ENCODE results near the gene CERK.

CERK gene

DNA sequence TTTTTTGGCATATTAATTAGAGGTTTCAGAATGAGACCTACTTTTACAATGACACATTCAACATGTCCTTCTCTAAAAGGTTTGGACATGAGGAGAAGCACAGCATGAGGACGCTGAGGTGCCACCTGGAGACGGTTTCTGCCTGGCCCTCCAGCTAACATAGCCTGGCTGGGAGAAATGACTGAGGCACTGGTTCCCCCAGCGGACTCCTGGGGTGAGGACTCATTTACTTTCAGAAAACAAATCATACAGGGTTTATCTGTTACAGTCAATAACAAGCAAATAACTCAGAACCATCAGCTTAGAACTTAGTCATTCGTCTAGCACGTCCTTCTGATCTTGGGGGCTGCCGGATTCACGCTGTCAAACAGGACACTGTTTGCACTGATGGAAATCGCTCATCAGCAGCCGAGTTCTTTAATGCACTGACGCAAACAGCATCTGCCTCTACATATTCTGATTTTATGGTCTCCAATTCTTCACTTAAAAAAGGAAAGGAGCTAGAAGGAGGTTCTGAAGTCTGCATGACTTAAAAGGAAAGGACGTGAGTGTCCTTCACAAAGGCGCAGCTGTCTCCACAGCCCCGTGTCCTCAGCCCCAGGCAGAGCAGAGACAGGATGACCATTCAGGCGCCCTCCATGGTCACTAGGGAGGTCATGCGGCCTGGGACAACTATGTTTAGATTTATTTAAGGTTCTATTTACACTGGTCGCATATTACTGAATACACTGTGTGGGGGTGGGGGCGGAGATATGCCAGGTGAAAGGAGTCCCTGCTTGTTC, 44.2 kb downstream of the CERK start:
- 86 to 87% methylated on average over 17 of the region's 17 CpGs for WGBS, 2 experiments
- Histone ChIP-seq H3K4me1 (ENCODE audit: control insufficient read depth, insufficient read depth, low read length) (no peaks in the 10 kb centered on the region), H3K36me3 (ENCODE audit: control insufficient read depth, insufficient read depth, low read length) (peaks cover 39% of the 10 kb centered on the region), H3K27ac (ENCODE audit: insufficient read depth, low read depth, low read length, poor library complexity, severe bottlenecking) (no peak overlapping the region), H3K4me3 (ENCODE audit: insufficient read depth, low read depth, low read length) (no peak overlapping the region), H3K27me3 (ENCODE audit: control insufficient read depth, insufficient read depth, low read length, poor library complexity, severe bottlenecking) (no peaks in the 10 kb centered on the region), H3K9me3 (ENCODE audit: control insufficient read depth, low read length) (no peaks in the 10 kb centered on the region)

DNA sequence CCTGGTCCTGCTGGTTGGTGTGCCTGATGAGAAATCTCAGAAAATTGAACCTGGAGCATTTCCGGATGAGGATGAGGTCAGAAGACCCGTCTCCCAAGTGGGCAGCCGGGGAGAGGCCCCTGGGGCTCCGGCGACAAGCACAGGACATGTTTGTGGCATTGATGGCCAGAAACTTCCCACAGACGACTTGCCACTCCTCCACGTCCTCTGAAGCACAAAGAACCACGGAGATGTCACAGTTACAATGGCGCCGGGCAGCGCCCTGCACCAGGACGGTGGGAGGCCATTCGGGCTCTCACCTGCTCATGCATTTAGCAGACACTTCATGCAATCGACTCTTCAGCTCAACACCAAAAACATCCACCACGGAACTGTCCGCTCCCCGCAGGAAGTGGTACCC, 46.5 kb downstream of the CERK start:
- H3K27ac ChIP-seq (ENCODE audit: insufficient read depth, low read depth, low read length, poor library complexity, severe bottlenecking), result no peak overlapping the region
- no peak overlapping the region for H3K4me3 ChIP-seq (ENCODE audit: insufficient read depth, low read depth, low read length)
- 95 to 97% methylated on average over 17 of the region's 17 CpGs for WGBS, 2 experiments
- no peaks in the 10 kb centered on the region for H3K27me3 ChIP-seq (ENCODE audit: control insufficient read depth, insufficient read depth, low read length, poor library complexity, severe bottlenecking)
- H3K4me1 ChIP-seq (ENCODE audit: control insufficient read depth, insufficient read depth, low read length), result no peaks in the 10 kb centered on the region
- no peaks in the 10 kb centered on the region for H3K9me3 ChIP-seq (ENCODE audit: control insufficient read depth, low read length)
- H3K36me3 ChIP-seq (ENCODE audit: control insufficient read depth, insufficient read depth, low read length), result peaks cover 41% of the 10 kb centered on the region

DNA sequence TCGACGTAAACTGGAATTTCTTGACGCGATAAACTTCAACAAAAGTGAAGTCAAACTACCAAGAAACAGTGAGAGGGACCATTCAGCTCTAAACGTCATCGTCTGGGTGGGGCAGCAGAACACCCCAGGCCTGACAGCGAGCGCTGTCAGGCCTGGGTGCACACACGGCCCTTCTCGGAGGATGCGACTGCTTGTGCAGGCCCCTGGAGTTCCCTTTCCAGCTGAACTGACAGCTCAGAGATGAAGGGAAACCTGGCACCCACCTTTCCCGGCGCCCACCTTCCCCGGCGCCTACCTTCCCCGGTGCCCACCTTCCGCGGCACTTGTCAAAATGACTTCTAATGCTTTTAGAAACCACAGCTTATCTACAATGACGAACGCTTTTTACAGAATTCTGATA, 47.9 kb downstream of the CERK start:
- no peaks in the 10 kb centered on the region for H3K27me3 ChIP-seq (ENCODE audit: control insufficient read depth, insufficient read depth, low read length, poor library complexity, severe bottlenecking)
- H3K27ac ChIP-seq (ENCODE audit: insufficient read depth, low read depth, low read length, poor library complexity, severe bottlenecking), result no peak overlapping the region
- no peaks in the 10 kb centered on the region for H3K9me3 ChIP-seq (ENCODE audit: control insufficient read depth, low read length)
- no peaks in the 10 kb centered on the region for H3K4me1 ChIP-seq (ENCODE audit: control insufficient read depth, insufficient read depth, low read length)
- peaks cover 37% of the 10 kb centered on the region for H3K36me3 ChIP-seq (ENCODE audit: control insufficient read depth, insufficient read depth, low read length)
- no peak overlapping the region for H3K4me3 ChIP-seq (ENCODE audit: insufficient read depth, low read depth, low read length)
- 97% methylated on average over 18 to 20 of the region's 20 CpGs for WGBS, 2 experiments

DNA sequence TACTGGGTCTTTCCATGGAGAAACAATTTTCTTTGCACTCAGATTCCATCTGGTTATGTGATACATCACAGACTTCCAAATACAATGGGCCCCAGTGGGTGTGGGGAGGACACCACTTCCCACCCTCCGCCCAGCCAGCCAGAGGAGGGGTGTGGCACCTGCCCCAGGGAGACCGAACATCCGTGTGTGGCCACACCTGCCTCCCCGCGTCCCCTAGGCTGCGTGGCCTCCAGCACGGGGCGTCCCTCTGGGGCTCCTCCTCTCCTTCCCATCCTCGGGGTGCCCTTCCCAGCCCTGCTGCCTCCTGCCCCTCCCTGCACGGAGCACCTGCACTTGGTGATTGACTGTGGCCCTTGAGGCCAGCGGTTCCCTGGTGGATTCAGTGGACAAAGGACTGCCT, 49.1 kb downstream of the CERK start:
- H3K27me3 ChIP-seq (ENCODE audit: control insufficient read depth, insufficient read depth, low read length, poor library complexity, severe bottlenecking), result no peaks in the 10 kb centered on the region
- 95% methylated on average over 11 of the region's 11 CpGs for WGBS, 2 experiments
- no peak overlapping the region for H3K4me3 ChIP-seq (ENCODE audit: insufficient read depth, low read depth, low read length)
- no peaks in the 10 kb centered on the region for H3K9me3 ChIP-seq (ENCODE audit: control insufficient read depth, low read length)
- peaks cover 33% of the 10 kb centered on the region for H3K36me3 ChIP-seq (ENCODE audit: control insufficient read depth, insufficient read depth, low read length)
- H3K4me1 ChIP-seq (ENCODE audit: control insufficient read depth, insufficient read depth, low read length), result no peaks in the 10 kb centered on the region
- H3K27ac ChIP-seq (ENCODE audit: insufficient read depth, low read depth, low read length, poor library complexity, severe bottlenecking), result no peak overlapping the region

DNA sequence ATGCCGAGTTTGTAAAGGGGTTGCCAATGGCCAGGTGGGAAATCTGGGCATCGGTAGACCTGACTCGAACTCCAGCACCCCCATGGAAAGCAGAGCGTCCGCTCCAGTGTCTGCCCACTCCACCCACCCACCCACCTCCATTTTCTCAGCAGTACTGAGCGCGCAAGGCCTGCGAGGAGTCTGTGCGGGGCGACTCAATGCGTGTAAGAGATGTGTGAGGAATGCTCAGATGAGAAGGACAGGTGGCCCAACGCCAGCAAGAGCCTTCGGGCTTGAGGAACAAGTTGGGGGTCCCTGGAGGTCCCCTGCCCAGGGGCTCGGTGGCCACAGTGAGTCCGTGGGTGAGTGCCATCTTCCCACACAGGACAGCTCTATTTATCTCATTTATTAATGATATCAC, 50.6 kb downstream of the CERK start:
- Histone ChIP-seq H3K9me3 (ENCODE audit: control insufficient read depth, low read length) (no peaks in the 10 kb centered on the region), H3K27me3 (ENCODE audit: control insufficient read depth, insufficient read depth, low read length, poor library complexity, severe bottlenecking) (no peaks in the 10 kb centered on the region), H3K4me3 (ENCODE audit: insufficient read depth, low read depth, low read length) (no peak overlapping the region), H3K27ac (ENCODE audit: insufficient read depth, low read depth, low read length, poor library complexity, severe bottlenecking) (no peak overlapping the region), H3K4me1 (ENCODE audit: control insufficient read depth, insufficient read depth, low read length) (no peaks in the 10 kb centered on the region), H3K36me3 (ENCODE audit: control insufficient read depth, insufficient read depth, low read length) (peaks cover 31% of the 10 kb centered on the region)
- WGBS, 2 experiments, result 96 to 97% methylated on average over 15 of the region's 15 CpGs

DNA sequence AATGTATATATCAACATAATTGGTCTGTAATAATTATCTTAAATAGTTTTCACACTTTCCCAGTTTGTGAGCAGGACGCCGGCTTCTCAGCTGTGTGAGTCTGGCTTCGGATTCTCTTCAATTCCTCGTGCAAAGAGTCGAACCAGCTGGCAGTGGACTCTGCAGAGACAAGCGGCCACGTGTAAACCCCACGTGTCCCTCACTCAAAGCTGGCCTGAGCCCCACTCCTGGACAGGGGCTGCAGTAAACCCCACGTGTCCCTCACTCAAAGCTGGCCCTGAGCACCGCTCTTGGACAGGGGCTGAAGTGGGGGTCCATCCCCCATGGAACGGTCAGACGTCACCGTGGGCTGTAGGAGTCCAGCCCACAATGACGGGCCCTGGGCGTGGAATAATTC, 51.0 kb downstream of the CERK start:
- no peak overlapping the region for H3K27ac ChIP-seq (ENCODE audit: insufficient read depth, low read depth, low read length, poor library complexity, severe bottlenecking)
- H3K4me1 ChIP-seq (ENCODE audit: control insufficient read depth, insufficient read depth, low read length), result no peaks in the 10 kb centered on the region
- no peak overlapping the region for H3K4me3 ChIP-seq (ENCODE audit: insufficient read depth, low read depth, low read length)
- H3K27me3 ChIP-seq (ENCODE audit: control insufficient read depth, insufficient read depth, low read length, poor library complexity, severe bottlenecking), result no peaks in the 10 kb centered on the region
- peaks cover 31% of the 10 kb centered on the region for H3K36me3 ChIP-seq (ENCODE audit: control insufficient read depth, insufficient read depth, low read length)
- WGBS, 2 experiments, result 95 to 97% methylated on average over 15 of the region's 15 CpGs
- H3K9me3 ChIP-seq (ENCODE audit: control insufficient read depth, low read length), result no peaks in the 10 kb centered on the region

DNA sequence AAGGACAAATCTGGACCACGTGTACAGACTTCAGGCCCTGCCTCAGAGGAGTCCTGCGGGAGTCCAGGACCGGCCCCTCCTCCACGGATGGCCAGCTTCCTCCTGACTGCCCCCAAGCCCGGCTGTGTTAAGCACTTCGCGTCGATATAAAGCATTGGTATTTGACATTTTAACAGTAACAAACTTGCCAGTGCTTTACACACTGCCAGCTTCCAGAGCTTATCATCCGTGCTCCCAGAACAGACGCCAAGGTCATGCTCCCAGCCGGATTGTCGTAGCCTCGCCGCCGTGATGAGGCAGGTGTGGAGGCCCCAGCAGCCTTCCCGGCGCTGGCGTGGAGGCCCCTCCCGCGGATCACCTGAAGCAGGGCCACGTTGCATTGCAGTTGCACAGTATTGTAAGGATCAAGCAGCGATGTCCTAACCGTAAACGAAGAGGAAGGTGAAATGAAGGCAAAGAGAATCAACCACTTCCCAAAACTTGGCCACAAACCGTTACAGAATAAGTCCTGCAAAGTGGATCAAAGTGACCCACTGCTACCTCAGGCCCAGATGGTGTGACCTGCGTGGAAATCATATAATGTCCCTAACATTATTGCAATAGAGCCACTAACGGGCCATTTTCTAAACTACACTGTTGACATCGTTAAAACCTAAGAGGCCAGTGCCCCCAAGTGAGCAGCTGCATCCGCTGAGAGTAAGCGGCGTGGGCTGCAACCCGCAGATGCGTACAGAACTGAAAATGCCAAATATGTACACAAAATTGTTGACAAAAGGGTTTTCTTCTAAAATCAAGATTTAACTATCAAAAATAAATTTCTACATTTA, 51.6 kb downstream of the CERK start:
- peaks cover 27% of the 10 kb centered on the region for H3K36me3 ChIP-seq (ENCODE audit: control insufficient read depth, insufficient read depth, low read length)
- no peak overlapping the region for H3K27ac ChIP-seq (ENCODE audit: insufficient read depth, low read depth, low read length, poor library complexity, severe bottlenecking)
- no peaks in the 10 kb centered on the region for H3K4me1 ChIP-seq (ENCODE audit: control insufficient read depth, insufficient read depth, low read length)
- H3K9me3 ChIP-seq (ENCODE audit: control insufficient read depth, low read length), result no peaks in the 10 kb centered on the region
- H3K27me3 ChIP-seq (ENCODE audit: control insufficient read depth, insufficient read depth, low read length, poor library complexity, severe bottlenecking), result no peaks in the 10 kb centered on the region
- H3K4me3 ChIP-seq (ENCODE audit: insufficient read depth, low read depth, low read length), result no peak overlapping the region
- 94% methylated on average over 33 of the region's 33 CpGs for WGBS, 2 experiments

DNA sequence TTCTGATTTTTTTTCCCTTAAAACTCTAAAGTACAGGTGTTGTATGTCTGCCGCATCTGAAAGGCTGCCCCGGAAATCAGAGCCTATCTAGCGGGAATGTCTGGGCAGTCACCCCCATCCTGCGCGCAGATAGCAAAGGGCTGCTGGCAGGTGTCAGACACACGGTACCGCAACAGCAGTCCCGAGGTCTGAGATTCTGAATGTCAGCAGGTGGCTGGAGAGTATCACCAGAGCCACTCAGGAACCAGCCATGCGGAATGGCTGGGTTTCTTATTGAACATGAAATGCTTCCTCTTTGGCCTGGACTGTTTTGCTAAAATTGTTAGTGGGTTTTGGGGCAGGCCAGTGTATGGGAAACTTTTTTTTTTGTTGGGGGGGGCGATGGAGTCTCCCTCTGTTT, 53.3 kb downstream of the CERK start:
- Histone ChIP-seq H3K4me1 (ENCODE audit: control insufficient read depth, insufficient read depth, low read length) (no peaks in the 10 kb centered on the region), H3K9me3 (ENCODE audit: control insufficient read depth, low read length) (no peaks in the 10 kb centered on the region), H3K4me3 (ENCODE audit: insufficient read depth, low read depth, low read length) (no peak overlapping the region), H3K27me3 (ENCODE audit: control insufficient read depth, insufficient read depth, low read length, poor library complexity, severe bottlenecking) (no peaks in the 10 kb centered on the region), H3K27ac (ENCODE audit: insufficient read depth, low read depth, low read length, poor library complexity, severe bottlenecking) (no peak overlapping the region), H3K36me3 (ENCODE audit: control insufficient read depth, insufficient read depth, low read length) (peaks cover 23% of the 10 kb centered on the region)
- 95% methylated on average over 10 of the region's 10 CpGs for WGBS, 2 experiments

DNA sequence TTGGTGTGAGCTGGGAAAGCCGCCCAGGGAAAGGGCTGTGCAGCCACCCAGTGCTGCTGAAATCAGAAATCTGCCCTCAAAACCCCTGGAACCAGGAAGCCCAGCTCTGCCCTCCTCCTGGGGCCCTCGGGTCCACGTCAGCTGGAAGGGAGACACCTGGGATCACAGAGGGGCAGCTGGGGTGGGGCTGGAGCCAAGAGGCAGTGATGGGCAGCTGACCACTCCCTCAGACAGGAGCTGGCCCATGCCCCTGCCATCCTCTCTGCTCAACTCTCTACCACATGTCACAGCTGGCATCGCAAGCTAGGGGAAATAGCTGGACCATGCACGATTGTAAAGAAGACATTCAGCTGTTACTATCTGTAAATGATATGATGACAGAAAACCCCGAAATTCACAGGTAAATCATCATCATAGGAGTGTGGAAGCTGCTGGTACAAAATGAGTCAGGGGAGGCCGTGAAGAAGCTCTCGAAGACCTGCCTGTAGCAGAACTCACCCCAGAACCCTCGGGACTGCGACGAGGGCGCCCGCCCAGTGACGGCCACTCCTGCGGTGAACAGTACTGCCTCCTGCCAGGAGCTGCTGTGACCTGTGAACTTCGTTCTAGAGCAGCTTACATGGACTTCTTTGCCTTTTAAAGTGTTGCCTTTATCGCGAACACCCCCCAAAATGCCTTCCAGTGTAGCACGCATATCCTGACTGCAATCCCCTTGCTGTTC, 55.9 kb downstream of the CERK start:
- no peak overlapping the region for H3K4me3 ChIP-seq (ENCODE audit: insufficient read depth, low read depth, low read length)
- H3K27ac ChIP-seq (ENCODE audit: insufficient read depth, low read depth, low read length, poor library complexity, severe bottlenecking), result no peak overlapping the region
- no peaks in the 10 kb centered on the region for H3K4me1 ChIP-seq (ENCODE audit: control insufficient read depth, insufficient read depth, low read length)
- peaks cover 14% of the 10 kb centered on the region for H3K36me3 ChIP-seq (ENCODE audit: control insufficient read depth, insufficient read depth, low read length)
- no peaks in the 10 kb centered on the region for H3K27me3 ChIP-seq (ENCODE audit: control insufficient read depth, insufficient read depth, low read length, poor library complexity, severe bottlenecking)
- WGBS, 2 experiments, result 92 to 93% methylated on average over 19 of the region's 19 CpGs
- H3K9me3 ChIP-seq (ENCODE audit: control insufficient read depth, low read length), result no peaks in the 10 kb centered on the region

DNA sequence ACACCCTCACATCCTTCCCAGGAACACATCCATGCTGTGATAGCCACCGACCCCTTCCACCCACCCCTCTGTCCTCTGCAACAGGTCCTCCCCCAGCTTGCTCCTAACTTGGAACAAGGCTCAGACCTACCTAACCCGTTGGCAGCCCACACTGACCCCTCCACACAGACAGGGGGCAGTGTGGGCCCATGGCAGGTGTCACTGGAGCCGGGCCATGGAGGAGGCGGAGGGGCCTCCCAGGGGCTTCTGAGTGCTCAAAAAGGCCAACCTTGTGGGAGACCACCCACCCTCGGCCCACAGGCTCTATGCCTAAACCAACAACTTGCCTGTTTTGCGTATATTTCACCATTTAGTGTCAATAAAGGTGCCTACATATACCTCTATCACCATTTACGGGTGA, 57.0 kb downstream of the CERK start:
- Histone ChIP-seq H3K9me3 (ENCODE audit: control insufficient read depth, low read length) (no peaks in the 10 kb centered on the region), H3K4me3 (ENCODE audit: insufficient read depth, low read depth, low read length) (no peak overlapping the region), H3K27me3 (ENCODE audit: control insufficient read depth, insufficient read depth, low read length, poor library complexity, severe bottlenecking) (no peaks in the 10 kb centered on the region), H3K4me1 (ENCODE audit: control insufficient read depth, insufficient read depth, low read length) (no peaks in the 10 kb centered on the region), H3K27ac (ENCODE audit: insufficient read depth, low read depth, low read length, poor library complexity, severe bottlenecking) (no peak overlapping the region), H3K36me3 (ENCODE audit: control insufficient read depth, insufficient read depth, low read length) (peaks cover 4% of the 10 kb centered on the region)
- WGBS, 2 experiments, result 85 to 88% methylated on average over 7 of the region's 7 CpGs
